GM12878 (cell line): ENCODE measurements around the gene MITD1. TPM values are rescaled to one million over a fixed set of nuclear protein-coding genes. Genes with fewer than 3 reads are reported as not detected.

Source experiments
- CREB1 ChIP-seq: IDR thresholded peaks from 2 replicates; pipeline ENCODE4 v1.6.1; 2012; ENCODE audit warnings: low read depth, mild to moderate bottlenecking, inconsistent platforms
- EP300 ChIP-seq, 2 experiments: fragments of 150-350 bp in 1 of 2; IDR thresholded peaks; 2 replicates each; pipeline ENCODE4 v1.6.1; 2011 to 2012; ENCODE audit warnings: low read depth in 2 of 2, low read length in 2 of 2, borderline replicate concordance in 1 of 2, improper control_type of control experiment in 1 of 2, inconsistent platforms in 1 of 2; ENCODE audit not compliant: control insufficient read depth in 1 of 2
- IRF4 ChIP-seq: IDR thresholded peaks from 2 replicates; pipeline ENCODE4 v1.6.1; 2011; ENCODE audit warnings: low read depth, low read length
- JUNB ChIP-seq: IDR thresholded peaks from 2 replicates; pipeline ENCODE4 v1.6.1; 2016; ENCODE audit warnings: antibody characterized with exemption, mild to moderate bottlenecking
- MTA2 ChIP-seq: fragments of 450-650 bp; IDR thresholded peaks from 2 replicates; pipeline ENCODE4 v1.6.1; 2016; ENCODE audit warnings: low read depth, mild to moderate bottlenecking, moderate library complexity
- MYB ChIP-seq: fragments of 150-350 bp; IDR thresholded peaks from 2 replicates; pipeline ENCODE4 v1.6.1; 2014; ENCODE audit warnings: mild to moderate bottlenecking, low read depth, low read length, borderline replicate concordance
- NFIC ChIP-seq: IDR thresholded peaks from 2 replicates; pipeline ENCODE4 v1.6.1; 2012; ENCODE audit warnings: low read depth, mild to moderate bottlenecking, inconsistent platforms, low read length, moderate library complexity
- NFXL1 ChIP-seq: fragments of 450-650 bp; IDR thresholded peaks from 2 replicates; pipeline ENCODE4 v1.6.1; 2017; ENCODE audit warnings: antibody characterized with exemption, mild to moderate bottlenecking, borderline replicate concordance
- POLR2AphosphoS2 ChIP-seq: IDR thresholded peaks from 2 replicates; pipeline ENCODE4 v1.6.1; 2011; ENCODE audit warnings: low read depth, mild to moderate bottlenecking, low read length, improper control_type of control experiment, moderate library complexity
- RBBP5 ChIP-seq: fragments of 200-600 bp; sonication (generic); conservative IDR thresholded peaks from 2 replicates; pipeline ENCODE4 v1.6.1; 2016
- SUZ12 ChIP-seq: fragments of 200-600 bp; sonication (generic); IDR thresholded peaks from one replicate; pipeline ENCODE4 v1.6.1; 2018; ENCODE audit warnings: antibody characterized with exemption, mild to moderate bottlenecking; ENCODE audit not compliant: unreplicated experiment
- TCF7 ChIP-seq: IDR thresholded peaks from 2 replicates; pipeline ENCODE4 v1.6.1; 2014; ENCODE audit warnings: antibody characterized with exemption, borderline replicate concordance
- ZNF622 ChIP-seq: fragments of 450-650 bp; IDR thresholded peaks from 2 replicates; pipeline ENCODE4 v1.6.1; 2017; ENCODE audit warnings: mild to moderate bottlenecking, inconsistent platforms
- polyA plus RNA-seq, 11 experiments: library from polyadenylated mRNA; depleted of rRNA in 4 of 11; unstranded in 6 of 11; stranded (reverse) in 5 of 11; fragments of >200 nt; fragmentation: Nextera tagmentation in 4 of 11; fragmentation: Illumina TruSeq in 1 of 11; extraction: Ambion mirVana in 4 of 11; extraction: Trizol in 1 of 11; gene quantifications; 1 replicate in 1 of 11; 2 replicates in 10 of 11; pipeline versions ENCODE4 v1.2.1 to v1.2.3, GENCODE V29; 2011 to 2016; ENCODE audit warnings: inconsistent platforms in 2 of 11, missing spikeins in 2 of 11, low read depth in 1 of 11
- total RNA-seq, 4 experiments: library from RNA; depleted of rRNA in 3 of 4; stranded (reverse); fragments of >200 nt in 3 of 4; fragmentation: Illumina TruSeq in 1 of 4; extraction: Trizol in 1 of 4; gene quantifications; 2 replicates each; pipeline versions ENCODE4 v1.2.1 to v1.2.3, GENCODE V29; 2013 to 2021
- TF ChIP-seq, protein P1 (sequence below): fragments of 450-650 bp; IDR thresholded peaks from 2 replicates; pipeline ENCODE4 v1.6.1; 2017; ENCODE audit warnings: borderline replicate concordance
- TF ChIP-seq, protein P2 (sequence below): fragments of 450-650 bp; IDR thresholded peaks from 2 replicates; pipeline ENCODE4 v1.6.1; 2017; ENCODE audit warnings: antibody characterized with exemption, mild to moderate bottlenecking, moderate library complexity
- TF ChIP-seq, protein P3 (sequence below): fragments of 450-650 bp; IDR thresholded peaks from 2 replicates; pipeline ENCODE4 v1.6.1; 2016; ENCODE audit warnings: mild to moderate bottlenecking
- TF ChIP-seq, protein P4 (sequence below): IDR thresholded peaks from 2 replicates; pipeline ENCODE4 v1.6.1; 2012; ENCODE audit warnings: mild to moderate bottlenecking, low read depth, low read length
- TF ChIP-seq, protein P5 (sequence below): fragments of 450-650 bp; conservative IDR thresholded peaks from 2 replicates; pipeline ENCODE4 v1.6.1; 2017; ENCODE audit warnings: mild to moderate bottlenecking, moderate library complexity

The MITD1 gene
- total and polyA plus RNA-seq, 10 of the 15 experiments (the other 5 are each of a cell fraction or from before 2014, with no cell fraction given): 33.0 to 116 (median 63.5) TPM

DNA sequence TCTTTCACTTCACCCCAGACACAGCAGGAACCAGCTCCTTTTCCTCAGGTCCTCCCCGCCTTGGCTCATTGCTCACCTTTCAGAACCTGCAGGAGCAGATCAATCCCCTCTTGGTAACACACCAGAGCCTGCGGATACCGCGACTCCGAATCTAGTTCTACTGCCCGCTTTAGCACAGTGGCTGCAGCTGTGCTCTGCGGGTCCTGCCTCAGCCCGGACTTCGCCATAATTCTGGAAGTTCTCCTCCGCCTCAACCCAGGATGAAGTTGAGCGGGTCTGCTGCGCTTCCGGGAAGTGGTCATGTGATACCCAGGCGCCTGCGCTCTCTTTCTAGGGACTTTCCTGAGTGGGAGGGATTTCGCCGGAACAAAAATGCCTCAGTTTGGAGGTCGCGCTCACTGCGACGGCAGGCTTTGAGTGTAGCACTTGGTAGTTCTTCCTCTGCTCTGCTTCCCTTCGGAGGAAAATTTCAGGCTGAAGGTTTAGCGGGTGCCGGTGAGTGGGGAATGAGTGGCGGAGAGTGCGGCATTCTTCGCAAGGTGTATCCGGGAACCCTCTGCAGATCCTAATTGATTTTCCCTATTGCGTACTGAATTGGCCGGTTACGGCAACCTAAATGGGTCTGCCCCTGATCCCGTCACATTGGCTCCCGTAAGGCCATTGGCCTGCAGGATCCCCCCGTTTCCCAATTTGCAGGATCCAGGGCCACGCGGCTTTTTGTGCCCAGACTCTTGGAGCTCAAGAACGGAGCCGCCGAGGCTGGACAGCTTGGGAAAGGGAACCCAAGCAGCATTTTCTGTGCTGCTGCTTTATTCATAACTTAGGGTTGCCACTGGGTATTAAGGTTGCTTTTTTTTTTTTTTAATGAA lies at the start of gene MITD1, which contains the start of gene MRPL30 (continued):
- TF ChIP-seq, protein P1, sequence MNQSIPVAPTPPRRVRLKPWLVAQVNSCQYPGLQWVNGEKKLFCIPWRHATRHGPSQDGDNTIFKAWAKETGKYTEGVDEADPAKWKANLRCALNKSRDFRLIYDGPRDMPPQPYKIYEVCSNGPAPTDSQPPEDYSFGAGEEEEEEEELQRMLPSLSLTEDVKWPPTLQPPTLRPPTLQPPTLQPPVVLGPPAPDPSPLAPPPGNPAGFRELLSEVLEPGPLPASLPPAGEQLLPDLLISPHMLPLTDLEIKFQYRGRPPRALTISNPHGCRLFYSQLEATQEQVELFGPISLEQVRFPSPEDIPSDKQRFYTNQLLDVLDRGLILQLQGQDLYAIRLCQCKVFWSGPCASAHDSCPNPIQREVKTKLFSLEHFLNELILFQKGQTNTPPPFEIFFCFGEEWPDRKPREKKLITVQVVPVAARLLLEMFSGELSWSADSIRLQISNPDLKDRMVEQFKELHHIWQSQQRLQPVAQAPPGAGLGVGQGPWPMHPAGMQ: no peak
- TF ChIP-seq JUNB (peak; percentile 25; the same call in 1 of the 2 replicates), RBBP5 (0 out of 2 replicates have a peak, but pooled peaks have one; percentile 84), POLR2AphosphoS2 (peak; percentile 80), IRF4 (peak; percentile 87), NFXL1 (no peak), EP300 (IDR thresholded peaks at IDR 0.05; ENCODE audit: borderline replicate concordance in 1 of 2, control insufficient read depth in 1 of 2, low read depth in 2 of 2, low read length in 2 of 2) (no peak), ZNF622 (no peak), TCF7 (no peak), MTA2 (peak; percentile 77), MYB (0 out of 2 replicates have a peak, but pooled peaks have one; percentile 43), CREB1 (peak; percentile 80), SUZ12 (no peak), NFIC (peak; percentile 16; the same call in 1 of the 2 replicates)
- TF ChIP-seq, protein P2, sequence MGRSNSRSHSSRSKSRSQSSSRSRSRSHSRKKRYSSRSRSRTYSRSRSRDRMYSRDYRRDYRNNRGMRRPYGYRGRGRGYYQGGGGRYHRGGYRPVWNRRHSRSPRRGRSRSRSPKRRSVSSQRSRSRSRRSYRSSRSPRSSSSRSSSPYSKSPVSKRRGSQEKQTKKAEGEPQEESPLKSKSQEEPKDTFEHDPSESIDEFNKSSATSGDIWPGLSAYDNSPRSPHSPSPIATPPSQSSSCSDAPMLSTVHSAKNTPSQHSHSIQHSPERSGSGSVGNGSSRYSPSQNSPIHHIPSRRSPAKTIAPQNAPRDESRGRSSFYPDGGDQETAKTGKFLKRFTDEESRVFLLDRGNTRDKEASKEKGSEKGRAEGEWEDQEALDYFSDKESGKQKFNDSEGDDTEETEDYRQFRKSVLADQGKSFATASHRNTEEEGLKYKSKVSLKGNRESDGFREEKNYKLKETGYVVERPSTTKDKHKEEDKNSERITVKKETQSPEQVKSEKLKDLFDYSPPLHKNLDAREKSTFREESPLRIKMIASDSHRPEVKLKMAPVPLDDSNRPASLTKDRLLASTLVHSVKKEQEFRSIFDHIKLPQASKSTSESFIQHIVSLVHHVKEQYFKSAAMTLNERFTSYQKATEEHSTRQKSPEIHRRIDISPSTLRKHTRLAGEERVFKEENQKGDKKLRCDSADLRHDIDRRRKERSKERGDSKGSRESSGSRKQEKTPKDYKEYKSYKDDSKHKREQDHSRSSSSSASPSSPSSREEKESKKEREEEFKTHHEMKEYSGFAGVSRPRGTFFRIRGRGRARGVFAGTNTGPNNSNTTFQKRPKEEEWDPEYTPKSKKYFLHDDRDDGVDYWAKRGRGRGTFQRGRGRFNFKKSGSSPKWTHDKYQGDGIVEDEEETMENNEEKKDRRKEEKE: no peak
- TF ChIP-seq, protein P3, sequence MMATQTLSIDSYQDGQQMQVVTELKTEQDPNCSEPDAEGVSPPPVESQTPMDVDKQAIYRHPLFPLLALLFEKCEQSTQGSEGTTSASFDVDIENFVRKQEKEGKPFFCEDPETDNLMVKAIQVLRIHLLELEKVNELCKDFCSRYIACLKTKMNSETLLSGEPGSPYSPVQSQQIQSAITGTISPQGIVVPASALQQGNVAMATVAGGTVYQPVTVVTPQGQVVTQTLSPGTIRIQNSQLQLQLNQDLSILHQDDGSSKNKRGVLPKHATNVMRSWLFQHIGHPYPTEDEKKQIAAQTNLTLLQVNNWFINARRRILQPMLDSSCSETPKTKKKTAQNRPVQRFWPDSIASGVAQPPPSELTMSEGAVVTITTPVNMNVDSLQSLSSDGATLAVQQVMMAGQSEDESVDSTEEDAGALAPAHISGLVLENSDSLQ: peak; percentile 61
- TF ChIP-seq, protein P4, sequence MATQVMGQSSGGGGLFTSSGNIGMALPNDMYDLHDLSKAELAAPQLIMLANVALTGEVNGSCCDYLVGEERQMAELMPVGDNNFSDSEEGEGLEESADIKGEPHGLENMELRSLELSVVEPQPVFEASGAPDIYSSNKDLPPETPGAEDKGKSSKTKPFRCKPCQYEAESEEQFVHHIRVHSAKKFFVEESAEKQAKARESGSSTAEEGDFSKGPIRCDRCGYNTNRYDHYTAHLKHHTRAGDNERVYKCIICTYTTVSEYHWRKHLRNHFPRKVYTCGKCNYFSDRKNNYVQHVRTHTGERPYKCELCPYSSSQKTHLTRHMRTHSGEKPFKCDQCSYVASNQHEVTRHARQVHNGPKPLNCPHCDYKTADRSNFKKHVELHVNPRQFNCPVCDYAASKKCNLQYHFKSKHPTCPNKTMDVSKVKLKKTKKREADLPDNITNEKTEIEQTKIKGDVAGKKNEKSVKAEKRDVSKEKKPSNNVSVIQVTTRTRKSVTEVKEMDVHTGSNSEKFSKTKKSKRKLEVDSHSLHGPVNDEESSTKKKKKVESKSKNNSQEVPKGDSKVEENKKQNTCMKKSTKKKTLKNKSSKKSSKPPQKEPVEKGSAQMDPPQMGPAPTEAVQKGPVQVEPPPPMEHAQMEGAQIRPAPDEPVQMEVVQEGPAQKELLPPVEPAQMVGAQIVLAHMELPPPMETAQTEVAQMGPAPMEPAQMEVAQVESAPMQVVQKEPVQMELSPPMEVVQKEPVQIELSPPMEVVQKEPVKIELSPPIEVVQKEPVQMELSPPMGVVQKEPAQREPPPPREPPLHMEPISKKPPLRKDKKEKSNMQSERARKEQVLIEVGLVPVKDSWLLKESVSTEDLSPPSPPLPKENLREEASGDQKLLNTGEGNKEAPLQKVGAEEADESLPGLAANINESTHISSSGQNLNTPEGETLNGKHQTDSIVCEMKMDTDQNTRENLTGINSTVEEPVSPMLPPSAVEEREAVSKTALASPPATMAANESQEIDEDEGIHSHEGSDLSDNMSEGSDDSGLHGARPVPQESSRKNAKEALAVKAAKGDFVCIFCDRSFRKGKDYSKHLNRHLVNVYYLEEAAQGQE: no peak
- TF ChIP-seq, protein P5, sequence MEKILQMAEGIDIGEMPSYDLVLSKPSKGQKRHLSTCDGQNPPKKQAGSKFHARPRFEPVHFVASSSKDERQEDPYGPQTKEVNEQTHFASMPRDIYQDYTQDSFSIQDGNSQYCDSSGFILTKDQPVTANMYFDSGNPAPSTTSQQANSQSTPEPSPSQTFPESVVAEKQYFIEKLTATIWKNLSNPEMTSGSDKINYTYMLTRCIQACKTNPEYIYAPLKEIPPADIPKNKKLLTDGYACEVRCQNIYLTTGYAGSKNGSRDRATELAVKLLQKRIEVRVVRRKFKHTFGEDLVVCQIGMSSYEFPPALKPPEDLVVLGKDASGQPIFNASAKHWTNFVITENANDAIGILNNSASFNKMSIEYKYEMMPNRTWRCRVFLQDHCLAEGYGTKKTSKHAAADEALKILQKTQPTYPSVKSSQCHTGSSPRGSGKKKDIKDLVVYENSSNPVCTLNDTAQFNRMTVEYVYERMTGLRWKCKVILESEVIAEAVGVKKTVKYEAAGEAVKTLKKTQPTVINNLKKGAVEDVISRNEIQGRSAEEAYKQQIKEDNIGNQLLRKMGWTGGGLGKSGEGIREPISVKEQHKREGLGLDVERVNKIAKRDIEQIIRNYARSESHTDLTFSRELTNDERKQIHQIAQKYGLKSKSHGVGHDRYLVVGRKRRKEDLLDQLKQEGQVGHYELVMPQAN: peak; percentile 92
